GM19240 (cell line): ENCODE measurements around the gene YBEY.
A peak's percentile ranks its signal among the peaks of the same experiment; 100 is the strongest.
"Not testable (repeated sequence)": the region's sequence is repeated elsewhere in the genome, so short reads cannot be mapped to it uniquely, and the experiment has no call there.

Experiments
- DNase-seq: peaks from one replicate; pipeline ENCODE4 v3.0.0; 2011; ENCODE audit warnings: low spot score; ENCODE audit not compliant: insufficient read length

Gene YBEY

DNA sequence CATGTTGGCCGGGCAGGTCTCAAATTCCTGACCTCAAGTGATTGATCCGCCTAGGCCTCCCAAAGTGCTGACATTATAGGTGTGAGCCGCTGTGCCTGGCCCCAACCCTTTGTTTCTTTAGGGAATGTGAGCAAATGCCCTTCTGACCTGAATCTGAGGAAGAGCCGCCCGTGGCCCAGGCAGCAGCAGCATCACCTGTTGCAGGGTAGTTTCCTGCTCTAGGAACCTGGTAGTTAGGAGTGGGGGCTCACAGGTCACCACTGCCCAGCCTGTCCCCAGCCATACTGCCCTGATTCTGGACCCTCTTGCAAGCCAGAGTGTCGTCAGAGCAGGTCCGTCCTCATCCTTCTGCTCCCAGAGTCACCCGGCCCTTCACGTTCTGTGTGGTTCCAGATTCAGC lies 13.0 kb downstream of the YBEY start:
- no peak for DNase-seq

DNA sequence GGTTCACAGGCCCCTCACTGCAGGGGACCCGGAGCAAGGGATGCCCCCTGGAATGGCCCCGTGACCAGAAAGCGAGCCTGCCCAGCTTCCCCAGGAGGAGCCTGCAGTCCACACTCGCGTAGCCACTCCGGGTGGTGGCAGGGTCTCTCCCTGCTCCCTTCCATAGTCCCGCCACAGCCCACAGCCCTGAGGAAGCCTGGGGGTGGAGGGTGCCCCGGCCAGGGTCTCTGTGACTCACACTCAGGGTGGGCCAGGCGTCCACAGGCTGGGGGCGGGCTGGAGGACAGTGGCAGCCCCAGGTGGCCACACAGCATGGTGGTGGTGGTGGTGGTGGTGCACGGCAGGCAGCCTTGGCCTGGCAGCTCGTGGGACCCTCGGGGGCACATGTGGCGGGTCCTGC lies 15.6 kb downstream of the YBEY start:
- DNase-seq: no peak

DNA sequence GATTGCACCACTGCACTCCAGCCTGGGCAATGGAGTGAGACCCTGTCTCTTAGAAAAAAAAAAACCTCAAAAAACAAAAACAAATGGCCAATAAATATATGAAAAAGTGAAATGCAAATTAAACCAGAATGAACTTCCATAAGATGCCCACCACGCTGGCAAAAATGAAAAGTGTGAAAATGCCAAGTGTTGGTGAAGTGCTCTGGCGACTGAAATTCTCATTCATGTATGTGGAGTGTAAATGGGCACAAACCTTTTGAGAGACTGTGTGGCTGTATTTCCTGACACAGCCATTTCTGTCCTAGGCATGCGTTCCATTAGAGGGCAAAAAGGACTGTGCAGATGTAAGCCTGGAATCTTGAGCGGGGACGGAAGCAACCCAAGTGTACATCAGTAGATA lies 18.3 kb downstream of the YBEY start:
- no peak for DNase-seq

DNA sequence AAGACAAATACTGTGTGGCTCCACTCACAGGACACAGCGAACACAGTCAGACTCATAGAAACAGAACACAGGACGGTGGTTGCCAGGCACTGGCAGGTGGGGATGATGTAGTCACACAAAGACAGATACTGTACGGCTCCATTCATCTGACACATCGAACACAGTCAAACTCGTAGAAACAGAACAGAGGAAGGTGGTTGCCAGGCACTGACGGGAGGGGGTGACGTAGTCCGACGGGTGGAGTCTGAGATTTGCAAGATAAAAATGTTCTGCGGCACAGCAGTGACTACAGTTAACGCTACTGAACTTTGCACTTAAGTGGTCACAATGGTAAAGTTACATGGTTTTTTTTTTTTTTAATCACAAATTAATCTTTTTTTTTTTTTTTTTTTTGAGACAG lies 18.8 kb downstream of the YBEY start:
- DNase-seq: no peak

DNA sequence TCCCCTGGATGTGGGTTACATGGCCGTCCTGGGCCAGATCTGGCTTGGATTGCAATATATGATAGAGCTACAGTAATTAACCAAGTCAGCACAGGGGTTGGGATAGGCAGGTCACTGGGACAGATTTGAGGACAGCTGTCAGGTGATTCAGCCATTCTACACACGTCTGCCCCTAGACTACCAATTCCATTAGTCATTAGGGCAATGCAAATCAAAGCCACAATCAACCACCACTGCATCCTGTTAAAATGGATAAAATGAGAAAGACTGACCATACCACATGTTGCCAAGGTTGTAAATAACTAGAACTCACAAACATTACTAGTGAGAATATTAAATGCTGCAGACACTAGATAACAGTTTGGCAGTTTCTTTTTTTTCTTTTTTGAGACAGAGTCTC lies 21.5 kb downstream of the YBEY start:
- no peak for DNase-seq

DNA sequence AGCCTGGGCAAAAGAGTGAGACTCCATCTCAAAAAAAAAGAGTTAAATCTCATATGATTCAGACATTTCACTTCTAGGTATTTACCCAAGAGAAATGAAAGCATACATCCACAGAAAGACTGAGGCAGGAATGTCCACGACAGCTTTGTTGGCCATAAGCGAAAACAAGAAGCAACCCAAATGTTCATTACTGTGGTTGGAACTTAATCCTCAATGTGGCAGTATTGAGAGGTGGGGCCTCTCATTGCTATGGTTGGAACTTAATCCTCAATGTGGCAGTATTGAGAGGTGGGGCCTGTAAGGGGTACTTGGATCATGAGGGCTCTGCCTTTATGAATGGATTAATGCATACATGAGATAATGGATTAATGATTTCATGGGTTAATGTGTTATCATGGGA lies 22.3 kb downstream of the YBEY start:
- no peak for DNase-seq

DNA sequence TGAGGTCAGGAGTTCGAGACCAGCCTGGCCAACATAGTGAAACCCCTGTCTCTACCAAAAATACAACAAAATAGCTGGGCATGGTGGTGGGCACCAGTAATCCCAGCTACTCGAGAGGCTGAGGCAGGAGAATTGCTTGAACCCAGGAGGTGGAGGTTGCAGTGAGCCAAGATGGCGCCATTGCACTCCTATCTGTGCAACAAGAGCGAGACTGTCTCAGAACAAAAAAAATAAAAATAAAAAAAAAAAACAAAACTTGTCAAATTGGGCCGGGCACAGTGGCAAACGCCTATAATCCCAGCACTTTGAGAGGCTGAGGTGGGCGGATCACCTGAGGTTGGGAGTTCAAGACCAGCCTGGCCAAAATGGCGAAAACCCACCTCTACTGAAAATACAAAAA lies 24.1 kb downstream of the YBEY start:
- not testable (repeated sequence) for DNase-seq

DNA sequence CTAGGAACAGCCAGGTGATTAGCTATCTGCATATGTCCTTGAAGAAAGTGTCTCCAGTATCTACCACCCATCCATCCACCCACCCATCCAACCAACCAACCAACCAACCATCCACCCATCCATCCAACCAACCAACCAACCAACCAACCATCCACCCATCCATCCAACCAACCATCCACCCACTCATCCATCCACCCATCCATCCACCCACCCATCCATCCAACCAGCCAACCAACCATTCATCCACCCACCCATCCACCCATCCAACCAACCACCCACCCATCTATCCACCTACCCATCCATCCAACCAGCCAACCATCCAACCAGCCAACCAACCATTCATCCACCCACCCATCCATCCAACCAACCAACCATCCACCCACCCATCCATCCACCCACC lies 25.4 kb downstream of the YBEY start:
- no peak for DNase-seq

DNA sequence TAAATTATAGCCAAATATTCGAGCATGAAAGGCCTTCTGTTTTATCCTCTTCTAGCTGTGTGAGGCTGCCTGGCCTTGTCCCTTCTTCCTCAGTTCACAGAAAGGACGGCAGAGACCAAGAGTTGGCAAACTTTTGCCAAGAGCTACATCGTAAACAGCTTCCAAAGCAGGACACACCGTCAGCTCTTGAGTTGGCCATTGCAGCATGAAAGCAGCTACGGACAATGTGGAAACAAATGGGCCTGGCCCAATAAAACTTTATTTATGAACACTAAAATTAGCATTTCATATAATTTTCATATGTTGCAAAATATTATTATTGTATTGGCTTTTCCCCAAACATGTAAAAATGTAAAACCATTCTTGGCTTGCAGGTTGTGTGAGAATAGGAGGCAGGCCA lies 26.8 kb downstream of the YBEY start:
- DNase-seq: no peak

DNA sequence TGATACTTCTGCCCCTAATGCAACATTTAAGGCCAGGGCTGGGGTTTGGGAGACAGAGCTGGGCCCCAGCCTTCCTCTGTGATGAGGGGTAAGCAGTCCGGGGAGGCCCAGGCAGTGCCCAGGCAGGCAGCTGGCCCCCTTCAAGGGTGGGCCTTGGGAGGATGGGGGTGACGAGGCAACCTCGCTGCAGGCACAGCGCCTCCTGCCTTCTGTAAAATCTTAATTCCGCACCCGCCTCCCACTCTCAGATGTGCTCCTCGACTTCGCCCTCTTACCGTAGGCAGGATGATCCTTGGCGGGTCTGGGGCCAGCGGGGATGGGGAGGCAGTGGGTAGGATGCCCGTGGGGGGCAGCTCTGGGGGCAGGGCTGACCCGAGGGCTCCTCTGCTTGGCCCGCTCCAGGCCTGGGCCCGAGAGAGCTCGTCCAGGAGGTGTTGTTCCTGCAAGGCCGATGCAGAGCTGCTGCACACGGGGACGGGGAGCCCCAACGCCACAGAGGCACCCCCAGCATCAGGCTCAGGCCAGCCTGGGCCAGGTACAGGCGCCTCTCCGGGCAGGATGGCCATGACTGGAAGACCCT lies 28.4 kb downstream of the YBEY start:
- DNase-seq: no peak

DNA sequence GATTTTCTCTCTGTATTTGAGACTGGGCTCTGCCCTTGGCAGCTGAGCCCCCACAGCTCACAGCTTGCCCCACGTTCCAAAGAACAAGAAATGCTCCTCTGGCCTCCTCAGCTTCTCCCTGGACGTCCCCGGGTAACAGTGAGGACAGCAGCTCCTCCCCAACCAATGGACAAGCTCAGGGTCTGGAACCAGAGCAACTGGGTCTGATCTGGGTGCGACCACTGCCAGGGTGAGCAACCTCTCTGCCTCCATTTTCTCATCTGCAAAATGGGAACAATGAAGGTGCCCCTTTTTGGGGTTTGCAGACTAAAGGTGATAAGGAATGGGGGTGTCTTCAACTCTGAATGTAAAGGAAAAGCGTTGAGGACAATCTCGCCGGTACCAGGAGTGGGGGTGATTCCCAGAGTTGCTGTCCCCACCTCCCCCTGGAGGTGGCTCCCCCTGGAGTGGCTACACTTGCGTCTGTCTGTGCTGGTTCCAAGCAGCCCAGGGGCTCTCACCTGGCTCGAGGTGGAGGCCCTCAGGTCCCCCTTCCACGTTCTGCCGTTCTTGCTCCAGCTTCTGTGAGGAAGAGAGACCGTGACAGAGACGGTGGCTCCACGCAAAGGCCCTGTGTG lies 30.7 kb downstream of the YBEY start:
- no peak for DNase-seq

DNA sequence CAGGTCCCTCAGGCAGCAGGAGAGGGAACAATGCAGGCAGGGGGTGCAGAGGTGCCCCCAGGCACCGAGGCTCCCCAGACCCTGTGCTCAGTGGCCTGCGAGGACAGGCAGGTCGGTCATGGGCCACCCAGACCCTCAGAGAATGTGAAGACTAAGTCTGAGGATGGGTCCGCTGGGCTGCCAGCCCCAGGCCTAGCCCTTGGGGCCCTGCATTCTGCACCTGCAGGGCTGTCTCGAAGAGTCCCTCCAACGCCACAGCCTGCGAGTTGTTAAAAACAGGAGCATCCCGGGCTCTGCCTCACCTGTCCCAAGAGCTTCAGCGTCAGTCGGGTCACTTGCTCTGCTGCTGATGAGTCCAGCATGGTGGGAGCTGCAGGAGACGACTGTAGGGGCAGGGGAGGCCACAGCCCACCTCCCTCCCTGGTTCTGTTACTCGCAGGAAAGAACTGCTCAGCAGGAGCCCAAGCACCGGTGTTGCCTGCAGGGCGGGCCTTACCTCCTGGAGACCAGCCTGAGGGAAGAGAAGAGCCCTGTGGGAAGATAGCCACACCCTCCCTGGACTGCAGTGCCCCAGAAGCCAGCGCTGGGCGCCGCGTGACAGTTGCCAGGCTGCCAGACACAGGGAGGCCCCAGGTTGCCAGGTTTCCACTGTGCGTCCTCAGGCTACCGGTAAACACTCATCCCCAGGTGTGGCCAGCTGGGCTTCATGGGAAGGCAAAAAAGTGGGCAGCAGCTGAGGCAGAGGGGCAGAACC lies 31.7 kb downstream of the YBEY start:
- no peak for DNase-seq

DNA sequence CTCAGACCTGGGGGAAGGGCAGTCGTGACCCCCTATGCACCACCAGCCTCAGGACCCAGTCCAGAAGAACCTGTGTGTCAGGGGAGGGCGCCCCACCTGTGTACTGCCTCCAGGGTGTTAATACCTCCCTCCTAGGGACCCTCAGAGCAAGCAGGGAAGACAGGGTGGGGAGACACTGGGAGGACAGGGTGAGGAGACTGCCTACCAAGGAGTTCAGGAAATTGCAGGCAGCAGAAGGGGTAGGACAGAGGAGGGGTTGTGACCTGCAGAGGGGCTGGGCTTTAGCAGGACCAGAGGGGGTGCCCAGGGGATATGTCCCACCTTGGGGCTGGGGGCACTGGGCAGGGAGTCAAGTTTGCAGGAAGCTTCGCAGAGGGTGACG lies 32.3 kb downstream of the YBEY start:
- no peak for DNase-seq

DNA sequence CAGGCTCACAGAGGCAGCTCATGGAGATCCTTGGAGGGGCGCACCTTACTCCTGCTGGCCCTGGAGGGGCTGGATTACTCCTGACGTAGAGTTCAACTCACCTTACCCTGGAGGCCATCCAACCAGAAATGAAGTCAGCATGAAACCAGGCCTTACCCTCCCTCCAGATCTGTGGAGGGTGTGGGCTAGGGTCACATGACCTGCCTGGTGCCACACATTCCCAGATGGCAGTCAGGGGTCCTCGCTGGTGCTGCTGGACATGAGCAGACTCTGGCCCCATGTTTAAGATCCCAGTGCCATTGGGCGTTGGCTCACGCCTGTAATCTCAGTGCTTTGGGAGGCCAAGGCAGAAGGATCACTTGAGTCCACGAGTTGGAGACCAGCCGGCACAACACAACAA lies 33.0 kb downstream of the YBEY start:
- DNase-seq: no peak

DNA sequence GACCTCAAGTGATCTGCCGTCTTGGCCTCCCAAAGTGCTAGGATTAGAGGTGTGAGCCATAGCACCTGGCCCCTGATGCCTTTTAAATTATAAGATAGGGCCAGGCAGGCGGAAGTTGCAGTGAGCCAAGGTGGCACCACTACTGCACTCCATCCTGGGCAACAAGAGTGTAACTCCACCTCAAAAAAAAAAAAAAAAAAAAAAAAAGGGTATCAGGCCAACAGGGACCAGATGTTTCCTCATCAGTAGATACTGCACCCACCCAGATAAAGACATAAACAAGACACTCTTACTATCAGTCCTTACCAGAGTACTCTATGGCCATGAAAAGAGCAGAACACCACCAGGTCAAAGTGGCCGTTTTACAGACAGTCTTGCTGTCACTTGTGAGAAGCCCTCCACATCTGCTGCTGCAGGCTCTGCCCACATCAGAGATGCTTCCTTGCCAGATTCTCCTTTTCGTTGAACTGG lies 34.2 kb downstream of the YBEY start:
- DNase-seq: no peak

DNA sequence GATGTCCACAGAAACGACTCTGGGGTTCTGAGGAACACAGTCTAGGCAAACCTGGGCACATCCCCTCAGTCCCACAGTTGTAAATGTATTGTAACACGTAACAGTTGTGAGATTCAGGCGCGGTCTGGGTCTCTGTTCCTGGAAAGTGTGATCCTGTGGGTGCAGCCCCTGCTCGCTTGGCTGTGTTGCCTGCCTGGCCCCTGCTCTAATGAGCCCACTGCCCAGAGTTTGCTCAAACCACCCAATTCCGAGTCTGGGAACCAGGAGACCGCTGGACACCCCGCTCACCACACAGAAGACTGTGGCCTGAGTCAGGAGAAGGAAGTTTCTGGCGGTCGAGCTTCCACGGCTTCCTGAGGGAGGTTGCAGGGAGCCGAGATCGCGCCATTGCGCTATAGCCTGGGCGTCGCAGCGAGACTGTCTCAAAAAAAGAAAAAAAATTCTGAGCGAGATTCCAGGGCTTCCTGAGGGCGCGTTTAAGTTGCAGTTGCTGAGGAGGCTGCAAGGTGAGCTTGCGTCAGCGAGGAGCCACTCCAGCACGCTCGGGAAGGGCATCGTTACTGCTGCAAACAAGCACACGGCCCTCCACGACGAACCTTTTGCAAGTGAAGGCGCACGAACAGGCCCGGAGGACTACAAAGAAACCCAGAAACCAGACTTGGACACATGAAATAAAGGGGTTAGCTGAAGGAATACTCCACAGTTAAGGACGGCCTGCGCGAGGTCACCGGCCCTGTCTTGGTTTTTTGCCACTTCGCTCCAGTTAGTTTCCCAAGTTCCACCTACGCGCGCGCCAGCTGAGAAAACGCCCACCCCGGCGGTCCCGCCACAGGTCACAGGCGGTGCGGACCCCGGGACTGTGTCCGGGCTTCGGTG lies 36.4 kb downstream of the YBEY start:
- no peak for DNase-seq

DNA sequence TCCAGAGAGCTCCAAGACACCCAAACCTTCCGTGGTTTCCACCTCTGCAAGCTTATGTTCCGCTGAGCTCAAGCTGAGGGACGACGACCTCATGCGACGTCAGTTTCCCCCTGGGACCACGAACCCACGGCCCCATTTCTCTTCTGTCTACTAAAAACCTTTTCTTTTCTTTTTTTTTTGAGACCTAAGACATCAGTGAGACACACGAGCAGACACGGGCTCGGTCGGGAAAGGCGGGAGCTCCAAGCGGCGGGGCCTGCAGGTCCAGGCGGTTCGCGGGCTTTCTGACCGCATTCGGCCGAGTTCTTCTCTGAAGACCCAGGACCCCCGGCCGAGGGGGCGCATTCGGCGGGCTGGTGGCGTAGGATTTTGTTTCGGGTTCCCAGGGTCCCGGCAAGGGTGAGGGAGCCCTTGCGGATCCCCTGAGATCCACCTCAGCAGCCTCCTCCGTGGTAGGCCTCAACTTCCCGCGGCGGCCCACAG lies 37.1 kb downstream of the YBEY start:
- DNase-seq: no peak

DNA sequence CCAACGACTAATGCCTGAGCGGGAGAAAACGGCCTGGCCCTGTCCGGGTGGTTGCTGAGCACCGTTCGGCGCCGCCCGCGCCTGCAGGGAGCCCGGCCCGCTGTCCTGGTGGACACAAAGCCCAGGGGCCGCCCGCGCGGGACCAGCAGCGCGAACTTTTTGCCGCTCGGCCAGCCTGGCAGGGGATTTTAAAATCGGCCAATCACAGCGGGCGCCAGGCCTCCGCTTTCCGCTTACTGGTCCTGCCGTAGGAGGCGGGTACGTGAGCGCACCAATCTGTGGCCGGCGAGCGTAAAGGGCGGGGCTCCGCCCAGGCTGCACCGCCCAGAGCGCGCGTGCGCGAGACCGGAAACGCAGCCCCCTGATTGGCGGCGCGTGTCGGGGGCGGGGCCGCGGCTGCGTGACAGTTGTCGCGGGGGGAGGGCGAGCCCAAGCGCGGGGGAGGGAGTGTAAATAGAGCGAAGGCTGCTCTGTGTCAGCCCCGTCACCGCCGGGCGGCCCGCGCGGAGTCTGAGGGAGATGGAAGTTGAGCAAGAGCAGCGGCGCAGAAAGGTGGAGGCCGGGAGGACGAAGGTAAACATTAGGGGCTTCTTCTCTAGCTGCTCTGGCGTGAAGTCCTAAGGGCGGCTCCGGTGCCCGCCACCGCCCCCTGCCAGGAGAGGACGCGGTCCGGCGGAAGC lies 37.7 kb downstream of the YBEY start, which contains the start of the genes C21orf58 and PCNT:
Gene C21orf58 (minus strand): TSS at position 161 of the 680 bp plus-strand sequence. CDS start 1,132 bp downstream, outside the sequence.
Gene PCNT (plus strand): TSS at position 447 of the 680 bp plus-strand sequence. CDS start 73 bp downstream, at position 520.
- DNase-seq: peak; percentile 97

DNA sequence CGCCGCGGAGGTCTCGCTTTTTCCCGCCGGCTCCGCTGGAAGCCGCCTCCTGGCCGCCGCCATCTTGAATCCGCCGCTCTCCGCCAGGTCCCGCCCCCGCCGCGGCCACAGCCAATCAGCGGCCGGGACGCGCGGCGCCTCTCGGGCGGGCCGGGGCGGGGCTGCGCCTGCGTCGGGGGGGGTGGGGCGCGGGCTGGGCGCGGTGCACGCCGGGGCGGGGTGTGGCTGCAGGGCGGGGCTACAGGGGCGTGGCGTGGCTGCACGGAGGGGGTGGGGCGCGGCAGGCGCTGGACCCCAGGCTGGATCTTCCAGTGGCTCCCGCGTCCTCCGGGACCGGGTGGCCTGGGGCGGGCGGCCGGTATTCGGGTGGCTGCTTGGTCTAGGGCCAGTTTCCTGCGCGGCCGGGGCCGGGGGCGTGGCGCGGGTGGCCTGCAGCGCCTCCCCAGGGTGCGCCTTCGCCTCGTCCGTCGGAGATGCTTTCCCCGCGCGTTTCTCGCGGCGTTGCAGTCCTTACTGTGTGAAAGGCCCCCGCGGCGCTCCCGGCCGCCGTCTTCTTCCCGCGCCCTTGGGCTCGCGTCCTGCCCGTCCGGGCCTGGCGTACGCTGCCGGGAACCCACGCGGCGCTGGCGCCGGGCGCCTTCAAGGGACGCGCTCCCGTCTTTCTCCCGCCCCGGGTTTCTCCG lies 38.4 kb downstream of the YBEY start:
- peak; percentile 75 for DNase-seq
